HCT116 (cell line): ENCODE results near the gene FARP1.

Source experiments
- CTCF ChIP-seq, 3 experiments: fragments of 200-600 bp in 1 of 3; sonication (generic) in 1 of 3; IDR thresholded peaks in 2 of 3; conservative IDR thresholded peaks in 1 of 3; 2 replicates each; pipeline ENCODE4 v1.5.1; 2012 to 2017; ENCODE audit warnings: low read depth in 2 of 3, low read length in 2 of 3, antibody characterized with exemption in 1 of 3, borderline replicate concordance in 1 of 3, control low read depth in 1 of 3, mild to moderate bottlenecking in 1 of 3, mixed read lengths in 1 of 3, mixed run types in 1 of 3, moderate library complexity in 1 of 3; ENCODE audit not compliant: insufficient read depth in 1 of 3
- EGR1 ChIP-seq: IDR thresholded peaks from 2 replicates; pipeline ENCODE4 v1.6.1; 2012; ENCODE audit warnings: low read depth
- POLR2A ChIP-seq: IDR thresholded peaks from 2 replicates; pipeline ENCODE4 v1.7.0; 2011; ENCODE audit warnings: borderline replicate concordance; ENCODE audit not compliant: insufficient read depth, insufficient read length; ENCODE audit errors: extremely low read depth
- YY1 ChIP-seq: IDR thresholded peaks from 2 replicates; pipeline ENCODE4 v1.6.1; 2011; ENCODE audit warnings: low read length, low read depth, moderate library complexity, mild to moderate bottlenecking; ENCODE audit not compliant: insufficient replicate concordance; ENCODE audit errors: extremely low read depth
- ZNF274 ChIP-seq: fragments of 200-500 bp; sonication (Bioruptor generic); IDR thresholded peaks from 2 replicates; pipeline ENCODE4 v1.6.1; 2014; ENCODE audit warnings: mild to moderate bottlenecking, low read depth, low read length, inconsistent platforms

GRCh38 chr13:98263841-98264240 lies 120.9 kb downstream of the FARP1 start:
- TF ChIP-seq EGR1 (no peak), POLR2A (no peak), CTCF (IDR thresholded peaks at IDR 0.05 in 2 of 3, conservative IDR thresholded peaks at IDR 0.05 in 1 of 3; ENCODE audit: borderline replicate concordance in 1 of 3, insufficient read depth in 1 of 3, low read depth in 2 of 3, low read length in 2 of 3) (no peak), ZNF274 (no peak), YY1 (no peak)
